ENCODE measurements around the gene FCHSD2. TPM values are rescaled to one million over a fixed set of nuclear protein-coding genes. Genes with fewer than 3 reads are reported as not detected.

The FCHSD2 gene
- total and polyA plus RNA-seq, 9 of the 15 experiments (the other 6 are each of a cell fraction or from before 2014, with no cell fraction given), result 1.8 to 14.7 (median 6.4) TPM

GRCh38 chr11:73184953-73185671 is 43.0 kb upstream of the FCHSD2 start:
- H4K20me1 ChIP-seq (replicated peaks; ENCODE audit: control insufficient read depth, insufficient read depth, low read length), result peaks cover 4% of the 10 kb centered on the region; the same call in 1 of the 2 replicates
- H3K9me3 ChIP-seq (replicated peaks; ENCODE audit: control insufficient read depth, insufficient read depth, low read depth, low read length), result no peaks in the 10 kb centered on the region
- no peaks in the 10 kb centered on the region for H3K36me3 ChIP-seq (ENCODE audit: control insufficient read depth, insufficient read depth, low read length)
- peak; percentile 53 to 63 (median 58) for DNase-seq (ENCODE audit: extremely low read depth in 1 of 4, low spot score in 3 of 4)
- H3K27me3 ChIP-seq (ENCODE audit: control insufficient read depth in 2 of 2, insufficient read depth in 2 of 2, low read length in 2 of 2), result peaks cover 7 to 8% of the 10 kb centered on the region in 2 experiments; a peak in 4 of 5 replicates
- H3K79me2 ChIP-seq (ENCODE audit: control insufficient read depth, insufficient read depth, low read length), result no peaks in the 10 kb centered on the region
- ATAC-seq, result peak; percentile 79
- no peak overlapping the region for H3K4me2 ChIP-seq (ENCODE audit: insufficient read depth, low read length)
- FAIRE-seq, result peak; percentile 64
- no peak overlapping the region for H2AFZ ChIP-seq (ENCODE audit: low read depth, low read length)
- BruUV-seq (replicated peaks), result no TSS peak
- H3K9ac ChIP-seq (ENCODE audit: insufficient read depth in 1 of 2, low read depth in 2 of 2, low read length in 2 of 2), result no peak overlapping the region
- H3K9me1 ChIP-seq (ENCODE audit: control insufficient read depth, insufficient read depth, low read length), result no peaks in the 10 kb centered on the region
- ChIA-PET POLR2A (no interaction called here), CTCF (ENCODE audit: low intra/inter-chr PET ratio) (interaction anchor here (0.6 to 1.5 kb wide), 4 partner anchors 44 to 104 kb away, joined by 3 to 8 read pairs (median 5); no protein-coding TSS in a partner anchor)
- no peak overlapping the region for H3K4me3 ChIP-seq
- intact Hi-C loops (cut with micrococcal nuclease) (loop anchor here (2.0 kb wide), 1 partner anchor 58 kb away; no protein-coding TSS in a partner anchor), in situ Hi-C loops (cut with MboI) (loop anchor here (5.0 to 10.0 kb wide), 3 partner anchors 52 to 460 kb away; no protein-coding TSS in a partner anchor)
- peaks cover 16 to 25% of the 10 kb centered on the region in 2 experiments; a peak in 4 of 5 replicates for H3K4me1 ChIP-seq (replicated peaks in 1 of 2; ENCODE audit: control insufficient read depth in 2 of 2, insufficient read depth in 2 of 2, low read length in 2 of 2)
- H3K27ac ChIP-seq (ENCODE audit: extremely low read depth, low read depth, low read length), result no peak overlapping the region
- WGBS (ENCODE audit: insufficient coverage, low coverage, missing lambda C conversion rate), result 33% methylated on average over 18 of the region's 18 CpGs
- TF ChIP-seq, protein P1, sequence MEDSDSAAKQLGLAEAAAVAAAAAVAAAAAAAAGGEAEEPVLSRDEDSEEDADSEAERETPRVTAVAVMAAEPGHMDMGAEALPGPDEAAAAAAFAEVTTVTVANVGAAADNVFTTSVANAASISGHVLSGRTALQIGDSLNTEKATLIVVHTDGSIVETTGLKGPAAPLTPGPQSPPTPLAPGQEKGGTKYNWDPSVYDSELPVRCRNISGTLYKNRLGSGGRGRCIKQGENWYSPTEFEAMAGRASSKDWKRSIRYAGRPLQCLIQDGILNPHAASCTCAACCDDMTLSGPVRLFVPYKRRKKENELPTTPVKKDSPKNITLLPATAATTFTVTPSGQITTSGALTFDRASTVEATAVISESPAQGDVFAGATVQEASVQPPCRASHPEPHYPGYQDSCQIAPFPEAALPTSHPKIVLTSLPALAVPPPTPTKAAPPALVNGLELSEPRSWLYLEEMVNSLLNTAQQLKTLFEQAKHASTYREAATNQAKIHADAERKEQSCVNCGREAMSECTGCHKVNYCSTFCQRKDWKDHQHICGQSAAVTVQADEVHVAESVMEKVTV (CRISPR knock-in tag; IDR thresholded peaks at IDR 0.05), result 0 out of 2 replicates have a peak, but pooled peaks have one; percentile 5
- TF ChIP-seq ZNF143 (CRISPR knock-in tag; IDR thresholded peaks at IDR 0.05), result 0 out of 2 replicates have a peak, but pooled peaks have one; percentile 51
- TF ChIP-seq E2F4 (CRISPR knock-in tag; IDR thresholded peaks at IDR 0.05; ENCODE audit: low read depth), result no peak
- 0 out of 4 replicates have a peak, but pooled peaks of 1 of the 2 experiments have one; percentile 29 for TF ChIP-seq FOXA3 (CRISPR knock-in tag; conservative IDR thresholded peaks at IDR 0.05 in 1 of 2, IDR thresholded peaks at IDR 0.05 in 1 of 2)
- TF ChIP-seq GATA2 (CRISPR knock-in tag; IDR thresholded peaks at IDR 0.05), result no peak
- TF ChIP-seq ZNF263 (CRISPR knock-in tag; IDR thresholded peaks at IDR 0.05; ENCODE audit: borderline replicate concordance), result 0 out of 2 replicates have a peak, but pooled peaks have one; percentile 49
- TF ChIP-seq, protein P2, sequence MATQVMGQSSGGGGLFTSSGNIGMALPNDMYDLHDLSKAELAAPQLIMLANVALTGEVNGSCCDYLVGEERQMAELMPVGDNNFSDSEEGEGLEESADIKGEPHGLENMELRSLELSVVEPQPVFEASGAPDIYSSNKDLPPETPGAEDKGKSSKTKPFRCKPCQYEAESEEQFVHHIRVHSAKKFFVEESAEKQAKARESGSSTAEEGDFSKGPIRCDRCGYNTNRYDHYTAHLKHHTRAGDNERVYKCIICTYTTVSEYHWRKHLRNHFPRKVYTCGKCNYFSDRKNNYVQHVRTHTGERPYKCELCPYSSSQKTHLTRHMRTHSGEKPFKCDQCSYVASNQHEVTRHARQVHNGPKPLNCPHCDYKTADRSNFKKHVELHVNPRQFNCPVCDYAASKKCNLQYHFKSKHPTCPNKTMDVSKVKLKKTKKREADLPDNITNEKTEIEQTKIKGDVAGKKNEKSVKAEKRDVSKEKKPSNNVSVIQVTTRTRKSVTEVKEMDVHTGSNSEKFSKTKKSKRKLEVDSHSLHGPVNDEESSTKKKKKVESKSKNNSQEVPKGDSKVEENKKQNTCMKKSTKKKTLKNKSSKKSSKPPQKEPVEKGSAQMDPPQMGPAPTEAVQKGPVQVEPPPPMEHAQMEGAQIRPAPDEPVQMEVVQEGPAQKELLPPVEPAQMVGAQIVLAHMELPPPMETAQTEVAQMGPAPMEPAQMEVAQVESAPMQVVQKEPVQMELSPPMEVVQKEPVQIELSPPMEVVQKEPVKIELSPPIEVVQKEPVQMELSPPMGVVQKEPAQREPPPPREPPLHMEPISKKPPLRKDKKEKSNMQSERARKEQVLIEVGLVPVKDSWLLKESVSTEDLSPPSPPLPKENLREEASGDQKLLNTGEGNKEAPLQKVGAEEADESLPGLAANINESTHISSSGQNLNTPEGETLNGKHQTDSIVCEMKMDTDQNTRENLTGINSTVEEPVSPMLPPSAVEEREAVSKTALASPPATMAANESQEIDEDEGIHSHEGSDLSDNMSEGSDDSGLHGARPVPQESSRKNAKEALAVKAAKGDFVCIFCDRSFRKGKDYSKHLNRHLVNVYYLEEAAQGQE (IDR thresholded peaks at IDR 0.05; ENCODE audit: borderline replicate concordance), result peak; percentile 39; the same call in 1 of the 2 replicates
- TF ChIP-seq, protein P2 (CRISPR knock-in tag; IDR thresholded peaks at IDR 0.05; ENCODE audit: low read depth), result no peak
- peak; percentile 48; the same call in 1 of the 2 replicates for TF ChIP-seq SPI1 (IDR thresholded peaks at IDR 0.05; ENCODE audit: borderline replicate concordance, low read depth, low read length)

All from K562 (cell line).